ENCODE measurements around the gene DERL2. TPM values are rescaled to one million over a fixed set of nuclear protein-coding genes. Genes with fewer than 3 reads are reported as not detected.
A peak's percentile ranks its signal among the peaks of the same experiment; 100 is the strongest.
"Not testable (repeated sequence)": the region's sequence is repeated elsewhere in the genome, so short reads cannot be mapped to it uniquely, and the experiment has no call there.

DERL2 gene
- total RNA-seq, 1 experiment from 2014 or later: 78.9 TPM

- Histone ChIP-seq H3K4me3 (peak overlapping the region; percentile 83), H3K36me3 (peaks cover 50% of the 10 kb centered on the region), H3K27ac (no peak overlapping the region), H3K9me3 (replicated peaks) (no peaks in the 10 kb centered on the region), H3K4me1 (replicated peaks) (peaks cover 7% of the 10 kb centered on the region), H3K27me3 (replicated peaks) (no peaks in the 10 kb centered on the region)
- DNase-seq (ENCODE audit: low read depth in 1 of 2, low spot score in 2 of 2): no peak
Observed at GRCh38 chr17:5439446-5439764, 46.6 kb downstream of the DERL2 start.

GRCh38 chr17:5438716-5439445, 47.1 kb downstream of the DERL2 start, which contains the start of gene C1QBP:
Gene C1QBP (minus strand): TSS chr17:5439155. CDS start chr17:5439073, 82 bp downstream.
- Histone ChIP-seq H3K4me1 (replicated peaks) (peaks cover 7% of the 10 kb centered on the region), H3K9me3 (replicated peaks) (no peaks in the 10 kb centered on the region), H3K27ac (peak within 1 kb of the TSS; percentile 30; the same call in 1 of the 2 replicates), H3K36me3 (peaks cover 49% of the 10 kb centered on the region), H3K4me3 (peak within 1 kb of the TSS; percentile 83), H3K27me3 (replicated peaks) (no peaks in the 10 kb centered on the region)
- peak; percentile 86 to 92 for DNase-seq (ENCODE audit: low read depth in 1 of 2, low spot score in 2 of 2)

DNA sequence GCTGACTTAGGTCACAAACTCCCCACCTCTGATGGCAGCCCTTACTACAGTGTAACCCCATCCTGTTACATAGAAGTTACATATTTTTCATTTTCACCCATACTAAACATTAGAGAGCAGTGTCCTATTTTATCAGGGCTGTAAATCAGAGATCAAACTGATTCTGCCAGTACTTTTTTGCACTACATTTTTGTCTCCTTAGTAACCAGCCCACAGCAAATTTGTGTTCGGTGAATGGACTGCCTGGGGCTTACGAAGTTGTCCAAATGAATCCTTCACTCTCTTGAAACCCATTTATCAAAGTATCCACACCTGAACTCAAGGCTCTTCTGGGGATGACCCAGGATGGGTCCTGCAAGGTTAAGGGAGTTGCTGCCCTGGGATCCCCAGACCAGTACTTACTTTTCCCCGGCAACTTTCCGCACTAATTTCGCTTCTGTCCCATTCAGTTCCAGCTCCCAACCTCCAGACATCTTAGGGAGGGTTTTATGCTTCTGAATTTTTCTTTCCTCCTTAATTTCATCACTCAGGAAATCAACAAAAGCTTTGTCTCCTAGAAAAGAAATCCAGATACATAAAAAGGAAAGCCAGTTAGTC, 48.2 kb downstream of the DERL2 start:
- peak in 1 of 2 experiments; percentile 2 for DNase-seq (ENCODE audit: low read depth in 1 of 2, low spot score in 2 of 2)

GRCh38 chr17:5435781-5436315, 50.1 kb downstream of the DERL2 start:
- not testable (repeated sequence) for H3K27me3 ChIP-seq (replicated peaks); H3K4me1 ChIP-seq (replicated peaks); H3K27ac ChIP-seq; DNase-seq (ENCODE audit: low read depth in 1 of 2, low spot score in 2 of 2); H3K4me3 ChIP-seq; H3K9me3 ChIP-seq (replicated peaks)
- peaks cover 73% of the 10 kb centered on the region for H3K36me3 ChIP-seq

More for the DNA sequence above, 48.2 kb downstream of the DERL2 start:
- Histone ChIP-seq H3K4me1 (replicated peaks) (peaks cover 7% of the 10 kb centered on the region), H3K9me3 (replicated peaks) (no peaks in the 10 kb centered on the region), H3K27me3 (replicated peaks) (no peaks in the 10 kb centered on the region), H3K36me3 (peaks cover 53% of the 10 kb centered on the region), H3K4me3 (peak overlapping the region; percentile 83), H3K27ac (0 out of 2 replicates have a peak overlapping the region, but pooled peaks have one; percentile 4)

DNA sequence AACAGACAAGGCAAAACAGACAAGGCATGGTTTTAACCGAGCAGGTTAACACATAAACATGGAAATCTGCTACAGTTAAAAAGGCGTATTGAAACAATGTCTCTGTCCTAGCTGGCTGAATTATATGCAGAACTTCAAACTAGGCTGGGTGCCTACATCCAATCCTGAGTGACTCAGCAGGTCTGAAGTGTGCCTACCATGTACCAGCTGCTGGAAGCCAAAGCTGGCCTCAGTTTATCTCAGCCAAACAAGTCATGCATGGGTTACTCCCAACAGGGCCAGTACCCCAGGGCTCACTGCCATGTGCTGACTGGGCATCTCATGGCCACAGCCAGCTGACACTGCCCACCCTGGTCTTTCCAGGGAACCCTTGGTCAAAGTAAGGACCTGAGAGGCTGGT, 51.0 kb downstream of the DERL2 start:
- H3K27ac ChIP-seq: no peak overlapping the region
- no peaks in the 10 kb centered on the region for H3K27me3 ChIP-seq (replicated peaks)
- peaks cover 82% of the 10 kb centered on the region for H3K36me3 ChIP-seq
- peaks cover 7% of the 10 kb centered on the region for H3K4me1 ChIP-seq (replicated peaks)
- no peak for DNase-seq (ENCODE audit: low read depth in 1 of 2, low spot score in 2 of 2)
- no peaks in the 10 kb centered on the region for H3K9me3 ChIP-seq (replicated peaks)
- no peak overlapping the region for H3K4me3 ChIP-seq

DNA sequence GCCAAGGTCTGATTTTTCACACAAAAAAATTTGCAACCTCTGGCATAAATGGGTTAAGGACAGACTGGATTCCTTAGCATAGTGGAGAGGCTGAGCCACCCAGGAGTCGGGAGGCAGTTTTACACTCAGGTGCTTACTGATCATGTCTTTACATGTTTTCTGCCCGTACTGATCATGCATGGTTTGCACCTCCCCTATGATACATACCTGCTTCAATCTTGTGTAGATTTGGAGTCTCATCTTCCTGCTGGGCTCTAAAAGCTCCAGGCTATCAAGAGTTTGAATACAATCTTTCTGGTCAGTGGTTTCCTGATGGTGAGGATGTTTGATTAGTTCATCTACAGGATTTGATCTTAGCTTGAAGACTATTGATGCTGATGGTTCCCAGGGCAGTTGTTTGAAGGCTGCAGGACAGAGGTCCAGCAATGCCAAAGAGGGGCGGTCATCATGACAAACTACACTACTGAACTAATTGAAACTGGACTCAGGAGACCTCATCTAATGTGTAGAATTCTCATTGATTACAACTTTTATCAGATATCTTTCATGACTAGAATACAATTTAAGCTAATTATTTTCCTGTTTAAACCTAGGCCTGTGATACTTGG, 53.9 kb downstream of the DERL2 start:
- H3K4me1 ChIP-seq (replicated peaks): peaks cover 10% of the 10 kb centered on the region
- no peaks in the 10 kb centered on the region for H3K9me3 ChIP-seq (replicated peaks)
- no peak for DNase-seq (ENCODE audit: low read depth in 1 of 2, low spot score in 2 of 2)
- H3K27me3 ChIP-seq (replicated peaks): no peaks in the 10 kb centered on the region
- no peak overlapping the region for H3K27ac ChIP-seq
- peaks cover 92% of the 10 kb centered on the region for H3K36me3 ChIP-seq
- no peak overlapping the region for H3K4me3 ChIP-seq

GRCh38 chr17:5431234-5431633, 54.7 kb downstream of the DERL2 start:
- H3K9me3 ChIP-seq (replicated peaks); H3K27ac ChIP-seq; DNase-seq (ENCODE audit: low read depth in 1 of 2, low spot score in 2 of 2); H3K4me3 ChIP-seq; H3K27me3 ChIP-seq (replicated peaks): not testable (repeated sequence)
- Histone ChIP-seq H3K4me1 (replicated peaks) (peaks cover 11% of the 10 kb centered on the region), H3K36me3 (peaks cover 92% of the 10 kb centered on the region)

- no peaks in the 10 kb centered on the region for H3K27me3 ChIP-seq (replicated peaks)
- no peaks in the 10 kb centered on the region for H3K9me3 ChIP-seq (replicated peaks)
- peaks cover 95% of the 10 kb centered on the region for H3K36me3 ChIP-seq
- peaks cover 11% of the 10 kb centered on the region for H3K4me1 ChIP-seq (replicated peaks)
- no peak overlapping the region for H3K27ac ChIP-seq
- no peak for DNase-seq (ENCODE audit: low read depth in 1 of 2, low spot score in 2 of 2)
- no peak overlapping the region for H3K4me3 ChIP-seq
Observed at GRCh38 chr17:5430413-5430999, 55.5 kb downstream of the DERL2 start.

- Histone ChIP-seq H3K4me3 (no peak overlapping the region), H3K9me3 (replicated peaks) (no peaks in the 10 kb centered on the region), H3K27me3 (replicated peaks) (no peaks in the 10 kb centered on the region), H3K4me1 (replicated peaks) (peaks cover 11% of the 10 kb centered on the region), H3K27ac (no peak overlapping the region), H3K36me3 (peaks cover 90% of the 10 kb centered on the region)
- no peak for DNase-seq (ENCODE audit: low read depth in 1 of 2, low spot score in 2 of 2)
Observed at GRCh38 chr17:5429191-5429887, 56.6 kb downstream of the DERL2 start.

DNA sequence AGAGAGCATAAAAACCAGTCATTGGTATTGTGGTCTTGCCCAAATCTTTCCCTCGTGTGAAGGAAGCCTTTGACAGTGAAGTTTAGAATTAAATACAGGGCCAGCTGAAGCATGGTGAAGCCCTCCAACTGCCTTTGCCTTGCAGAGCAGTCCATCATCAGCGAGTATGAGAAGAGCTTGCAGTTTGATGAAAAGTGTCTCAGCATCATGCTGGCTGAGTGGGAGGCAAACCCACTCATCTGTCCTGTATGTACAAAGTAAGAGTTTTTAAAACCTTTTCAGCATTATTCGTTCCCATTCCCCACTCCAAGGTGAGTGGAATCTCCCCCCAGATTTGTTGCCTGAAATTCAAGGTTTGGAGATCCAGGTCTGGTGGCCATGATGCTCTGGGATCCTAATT, 60.2 kb downstream of the DERL2 start:
- DNase-seq (ENCODE audit: low read depth in 1 of 2, low spot score in 2 of 2): no peak
- H3K4me1 ChIP-seq (replicated peaks): peaks cover 21% of the 10 kb centered on the region
- H3K9me3 ChIP-seq (replicated peaks): no peaks in the 10 kb centered on the region
- peaks cover 78% of the 10 kb centered on the region for H3K36me3 ChIP-seq
- no peak overlapping the region for H3K4me3 ChIP-seq
- no peaks in the 10 kb centered on the region for H3K27me3 ChIP-seq (replicated peaks)
- no peak overlapping the region for H3K27ac ChIP-seq

DNA sequence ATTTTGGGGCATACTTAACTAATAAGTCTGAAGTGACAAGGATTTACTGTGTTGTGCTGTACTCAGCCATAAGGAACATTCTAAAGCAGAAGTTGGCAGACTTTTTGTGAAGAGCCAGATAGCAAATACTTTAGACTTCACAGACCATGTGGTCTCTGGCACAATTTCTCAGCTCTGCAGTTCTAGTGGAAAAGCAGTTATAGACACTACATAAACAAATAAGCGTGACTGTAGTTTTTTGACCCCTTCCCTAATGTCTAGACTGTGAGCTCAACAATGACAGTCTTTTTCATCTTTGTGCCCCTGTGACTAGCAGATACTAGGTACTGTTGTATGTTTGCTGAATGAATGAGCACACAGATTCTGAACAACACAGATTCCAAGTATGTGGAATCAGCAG, 61.1 kb downstream of the DERL2 start:
- no peak overlapping the region for H3K4me3 ChIP-seq
- no peak overlapping the region for H3K27ac ChIP-seq
- H3K4me1 ChIP-seq (replicated peaks): peaks cover 21% of the 10 kb centered on the region
- DNase-seq (ENCODE audit: low read depth in 1 of 2, low spot score in 2 of 2): no peak
- no peaks in the 10 kb centered on the region for H3K9me3 ChIP-seq (replicated peaks)
- peaks cover 68% of the 10 kb centered on the region for H3K36me3 ChIP-seq
- H3K27me3 ChIP-seq (replicated peaks): no peaks in the 10 kb centered on the region

DNA sequence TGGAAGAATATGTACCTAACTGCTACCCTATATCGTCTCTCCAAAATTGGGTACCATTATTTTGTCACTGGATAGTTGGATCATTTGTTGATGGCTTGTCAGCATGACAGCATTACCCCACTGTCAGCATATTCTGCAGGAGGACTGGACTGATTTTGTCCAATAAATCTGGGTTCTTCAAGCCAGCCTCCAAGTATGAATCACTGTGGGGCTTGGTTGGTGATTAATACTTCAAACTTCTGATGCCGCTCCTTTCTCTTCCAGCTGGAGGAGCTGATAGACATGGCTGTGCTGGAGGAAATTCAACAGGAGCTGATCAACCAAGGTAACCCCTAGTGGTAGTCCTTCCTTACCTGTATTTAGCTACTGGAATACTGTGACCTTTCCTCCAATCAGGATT, 63.5 kb downstream of the DERL2 start:
- peak in 1 of 2 experiments; percentile 8 for DNase-seq (ENCODE audit: low read depth in 1 of 2, low spot score in 2 of 2)
- peaks cover 53% of the 10 kb centered on the region for H3K36me3 ChIP-seq
- no peaks in the 10 kb centered on the region for H3K27me3 ChIP-seq (replicated peaks)
- H3K4me3 ChIP-seq: no peak overlapping the region
- H3K4me1 ChIP-seq (replicated peaks): peaks cover 18% of the 10 kb centered on the region
- no peak overlapping the region for H3K27ac ChIP-seq
- no peaks in the 10 kb centered on the region for H3K9me3 ChIP-seq (replicated peaks)
